Measurements from ENCODE around the gene SLC8A1. TPM values are rescaled to one million over a fixed set of nuclear protein-coding genes. Genes with fewer than 3 reads are reported as not detected.

Gene SLC8A1
- total RNA-seq, 4 donors from 2014 or later: 1.3 to 3.8 (median 2.4) TPM

- TF ChIP-seq CTCF (IDR thresholded peaks at IDR 0.05 in 4 of 5, conservative IDR thresholded peaks at IDR 0.05 in 1 of 5): no peak
- TF ChIP-seq POLR2A (IDR thresholded peaks at IDR 0.05): no peak
- intact Hi-C loops (cut with DNase I; ENCODE audit: low total_unique reads) (no loop called here), in situ Hi-C loops (cut with MboI; ENCODE audit: low sequenced_read_pairs in 4 of 4) (no loop called here)
- Histone ChIP-seq H3K4me1 (no peaks in the 10 kb centered on the region), H3K36me3 (no peaks in the 10 kb centered on the region), H3K27me3 (no peaks in the 10 kb centered on the region), H3K4me3 (no peak overlapping the region), H3K9me3 (no peaks in the 10 kb centered on the region), H3K27ac (no peak overlapping the region)
- DNase-seq (no peak), ATAC-seq (no peak)
Observed at GRCh38 chr2:40420478-40420877, 31.4 kb downstream of the SLC8A1 start.

- Histone ChIP-seq H3K27ac (peak overlapping the region in 1 of 4 donors; percentile 0), H3K4me3 (no peak overlapping the region), H3K36me3 (no peaks in the 10 kb centered on the region), H3K4me1 (no peaks in the 10 kb centered on the region), H3K9me3 (no peaks in the 10 kb centered on the region), H3K27me3 (no peaks in the 10 kb centered on the region)
- intact Hi-C loops (cut with DNase I; ENCODE audit: low total_unique reads): no loop called here
- ATAC-seq: no peak
- in situ Hi-C loops (cut with MboI; ENCODE audit: low sequenced_read_pairs in 4 of 4): no loop called here
- no peak for TF ChIP-seq CTCF (IDR thresholded peaks at IDR 0.05 in 4 of 5, conservative IDR thresholded peaks at IDR 0.05 in 1 of 5)
- no peak for TF ChIP-seq POLR2A (IDR thresholded peaks at IDR 0.05)
- DNase-seq: no peak
Observed at GRCh38 chr2:40419364-40419762, 32.5 kb downstream of the SLC8A1 start.

DNA sequence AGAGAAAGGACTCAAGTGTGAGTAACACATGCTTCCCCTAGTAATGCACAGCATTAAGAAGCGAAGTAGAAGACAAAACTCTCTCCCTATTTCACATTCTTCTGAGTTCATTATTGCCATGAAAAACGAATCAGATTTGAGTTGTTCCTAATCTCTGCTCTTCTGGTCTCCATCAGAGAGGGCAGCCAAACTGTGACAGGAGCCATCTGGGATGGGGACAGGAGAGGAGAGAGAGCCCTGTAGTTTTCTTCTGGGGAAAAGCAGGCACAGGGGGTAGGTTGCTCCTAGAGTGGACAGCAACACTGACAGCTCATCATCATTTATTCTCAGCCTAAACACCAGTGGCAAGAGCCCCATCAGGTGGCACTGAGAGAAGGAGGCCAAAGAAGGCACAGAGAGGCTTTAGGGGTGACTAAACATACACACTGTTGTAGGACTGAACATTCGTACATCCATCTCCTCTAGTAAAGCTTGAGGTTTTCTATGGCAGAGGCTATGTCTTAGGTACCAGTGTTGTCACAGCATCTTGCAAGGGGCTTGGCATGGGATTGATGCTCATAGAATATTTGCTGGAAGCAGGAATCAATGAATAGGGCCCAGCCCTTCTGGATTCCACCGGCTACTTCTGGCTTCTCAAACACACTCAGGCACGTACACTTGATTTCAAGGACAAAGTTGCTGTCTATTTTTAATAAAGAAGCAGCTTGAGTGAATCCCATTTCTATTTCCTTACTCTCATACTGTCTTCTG is 33.1 kb downstream of the SLC8A1 start:
- intact Hi-C loops (cut with DNase I; ENCODE audit: low total_unique reads) (no loop called here), in situ Hi-C loops (cut with MboI; ENCODE audit: low sequenced_read_pairs in 4 of 4) (no loop called here)
- H3K27me3 ChIP-seq: no peaks in the 10 kb centered on the region
- H3K9me3 ChIP-seq: no peaks in the 10 kb centered on the region
- DNase-seq: no peak
- no peaks in the 10 kb centered on the region for H3K4me1 ChIP-seq
- H3K27ac ChIP-seq: peak overlapping the region in 1 of 4 donors; percentile 0
- no peaks in the 10 kb centered on the region for H3K36me3 ChIP-seq
- no peak for ATAC-seq
- no peak overlapping the region for H3K4me3 ChIP-seq
- no peak for TF ChIP-seq POLR2A (IDR thresholded peaks at IDR 0.05)

DNA sequence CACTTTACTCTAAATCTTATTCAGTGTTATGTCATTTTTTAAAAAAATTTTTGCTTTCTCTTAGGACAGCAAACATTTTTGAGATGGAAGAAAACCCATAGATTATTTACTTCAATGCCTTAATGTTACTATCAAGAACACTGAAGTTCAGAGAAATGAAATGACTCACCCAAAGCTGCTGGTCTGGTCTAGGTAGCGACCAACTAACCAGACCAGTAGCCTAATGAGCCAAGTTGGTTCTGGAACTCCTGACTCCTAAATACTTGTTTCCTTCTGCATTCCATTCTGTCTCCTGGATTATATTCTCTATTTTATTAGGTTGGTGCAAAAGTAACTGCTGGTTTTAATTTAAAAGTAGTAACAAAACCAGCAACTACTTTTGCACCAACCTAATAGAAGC is 35.4 kb downstream of the SLC8A1 start:
- H3K4me1 ChIP-seq: no peaks in the 10 kb centered on the region
- TF ChIP-seq CTCF (IDR thresholded peaks at IDR 0.05 in 4 of 5, conservative IDR thresholded peaks at IDR 0.05 in 1 of 5) (no peak), POLR2A (IDR thresholded peaks at IDR 0.05) (no peak)

GRCh38 chr2:40415391-40415790 is 36.5 kb downstream of the SLC8A1 start:
- ATAC-seq: no peak
- H3K36me3 ChIP-seq: no peaks in the 10 kb centered on the region
- intact Hi-C loops (cut with DNase I; ENCODE audit: low total_unique reads): no loop called here
- no peak overlapping the region for H3K4me3 ChIP-seq
- no peak overlapping the region for H3K27ac ChIP-seq
- H3K4me1 ChIP-seq: no peaks in the 10 kb centered on the region
- no peak for DNase-seq
- TF ChIP-seq POLR2A (IDR thresholded peaks at IDR 0.05) (no peak), CTCF (IDR thresholded peaks at IDR 0.05 in 4 of 5, conservative IDR thresholded peaks at IDR 0.05 in 1 of 5) (no peak)
- in situ Hi-C loops (cut with MboI; ENCODE audit: low sequenced_read_pairs in 4 of 4): no loop called here
- no peaks in the 10 kb centered on the region for H3K27me3 ChIP-seq
- H3K9me3 ChIP-seq: no peaks in the 10 kb centered on the region

More for the DNA sequence above, 35.4 kb downstream of the SLC8A1 start:
- no peak overlapping the region for H3K27ac ChIP-seq
- ATAC-seq: no peak
- DNase-seq: no peak
- no peaks in the 10 kb centered on the region for H3K36me3 ChIP-seq
- no peaks in the 10 kb centered on the region for H3K9me3 ChIP-seq
- intact Hi-C loops (cut with DNase I; ENCODE audit: low total_unique reads) (no loop called here), in situ Hi-C loops (cut with MboI; ENCODE audit: low sequenced_read_pairs in 4 of 4) (no loop called here)
- H3K27me3 ChIP-seq: no peaks in the 10 kb centered on the region
- H3K4me3 ChIP-seq: no peak overlapping the region
